Measurements from ENCODE around the gene UNC119B. TPM values are rescaled to one million over a fixed set of nuclear protein-coding genes. Genes with fewer than 3 reads are reported as not detected.
"Not testable (repeated sequence)": the region's sequence is repeated elsewhere in the genome, so short reads cannot be mapped to it uniquely, and the experiment has no call there.

The UNC119B gene
- total RNA-seq, 3 donors from 2014 or later = 19.2 to 24.0 (median 22.0) TPM

DNA sequence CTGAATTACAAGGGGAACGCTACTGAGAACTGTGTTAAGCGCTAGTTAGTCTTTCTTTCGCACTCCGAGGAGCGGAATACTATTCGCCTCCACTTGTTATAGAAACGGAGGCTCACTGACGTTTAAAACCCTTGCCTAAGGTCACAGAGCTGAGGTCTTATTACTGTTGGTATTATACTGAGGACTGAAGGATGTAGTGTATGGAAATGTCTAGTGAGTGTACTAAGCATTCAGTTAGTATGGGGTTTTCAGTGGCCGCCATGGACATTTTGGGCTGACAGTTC is 16.2 kb downstream of the UNC119B start:
- Histone ChIP-seq H3K27me3 (no peaks in the 10 kb centered on the region), H3K4me3 (peak overlapping the region; percentile 77 to 86 (median 79)), H3K9me3 (no peaks in the 10 kb centered on the region), H3K4me1 (peaks cover 0 to 4% of the 10 kb centered on the region in 2 donors), H3K27ac (peak overlapping the region in 1 of 2 donors; percentile 83), H3K36me3 (no peaks in the 10 kb centered on the region)
- intact Hi-C loops (cut with DNase I; ENCODE audit: low total_unique reads) = no loop called here
- DNase-seq (ENCODE audit: low spot score in 2 of 2) = no peak
- no peak for TF ChIP-seq POLR2A (IDR thresholded peaks at IDR 0.05)
- TF ChIP-seq POLR2AphosphoS5 (IDR thresholded peaks at IDR 0.05) = no peak
- TF ChIP-seq, protein P1, sequence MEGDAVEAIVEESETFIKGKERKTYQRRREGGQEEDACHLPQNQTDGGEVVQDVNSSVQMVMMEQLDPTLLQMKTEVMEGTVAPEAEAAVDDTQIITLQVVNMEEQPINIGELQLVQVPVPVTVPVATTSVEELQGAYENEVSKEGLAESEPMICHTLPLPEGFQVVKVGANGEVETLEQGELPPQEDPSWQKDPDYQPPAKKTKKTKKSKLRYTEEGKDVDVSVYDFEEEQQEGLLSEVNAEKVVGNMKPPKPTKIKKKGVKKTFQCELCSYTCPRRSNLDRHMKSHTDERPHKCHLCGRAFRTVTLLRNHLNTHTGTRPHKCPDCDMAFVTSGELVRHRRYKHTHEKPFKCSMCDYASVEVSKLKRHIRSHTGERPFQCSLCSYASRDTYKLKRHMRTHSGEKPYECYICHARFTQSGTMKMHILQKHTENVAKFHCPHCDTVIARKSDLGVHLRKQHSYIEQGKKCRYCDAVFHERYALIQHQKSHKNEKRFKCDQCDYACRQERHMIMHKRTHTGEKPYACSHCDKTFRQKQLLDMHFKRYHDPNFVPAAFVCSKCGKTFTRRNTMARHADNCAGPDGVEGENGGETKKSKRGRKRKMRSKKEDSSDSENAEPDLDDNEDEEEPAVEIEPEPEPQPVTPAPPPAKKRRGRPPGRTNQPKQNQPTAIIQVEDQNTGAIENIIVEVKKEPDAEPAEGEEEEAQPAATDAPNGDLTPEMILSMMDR (IDR thresholded peaks at IDR 0.05) = no peak

DNA sequence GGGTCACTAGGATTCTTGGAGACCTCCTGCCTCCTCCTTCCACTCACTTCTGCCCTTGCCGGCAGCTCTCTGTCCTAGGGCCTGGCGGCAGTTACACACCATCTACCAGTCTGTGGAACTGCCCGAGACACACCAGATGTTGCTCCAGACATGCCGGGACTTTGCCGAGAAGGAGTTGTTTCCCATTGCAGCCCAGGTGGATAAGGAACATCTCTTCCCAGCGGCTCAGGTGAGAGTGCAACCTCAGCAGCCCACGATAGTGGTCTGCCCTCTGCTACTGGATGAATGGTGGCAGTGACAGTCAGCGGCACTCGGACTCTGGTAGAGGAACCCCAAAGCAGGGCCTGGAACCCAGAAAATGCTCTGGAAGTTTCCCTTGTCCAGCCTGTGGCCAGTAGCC is 16.7 kb downstream of the UNC119B start:
- no peak for DNase-seq (ENCODE audit: low spot score in 2 of 2)
- no peak for TF ChIP-seq POLR2A (IDR thresholded peaks at IDR 0.05)
- TF ChIP-seq, protein P1 (IDR thresholded peaks at IDR 0.05) = no peak
- no peak for TF ChIP-seq POLR2AphosphoS5 (IDR thresholded peaks at IDR 0.05)
- Histone ChIP-seq H3K27ac (no peak overlapping the region), H3K4me3 (no peak overlapping the region), H3K27me3 (no peaks in the 10 kb centered on the region), H3K4me1 (peaks cover 0 to 4% of the 10 kb centered on the region in 2 donors), H3K36me3 (no peaks in the 10 kb centered on the region), H3K9me3 (no peaks in the 10 kb centered on the region)
- intact Hi-C loops (cut with DNase I; ENCODE audit: low total_unique reads) = no loop called here

DNA sequence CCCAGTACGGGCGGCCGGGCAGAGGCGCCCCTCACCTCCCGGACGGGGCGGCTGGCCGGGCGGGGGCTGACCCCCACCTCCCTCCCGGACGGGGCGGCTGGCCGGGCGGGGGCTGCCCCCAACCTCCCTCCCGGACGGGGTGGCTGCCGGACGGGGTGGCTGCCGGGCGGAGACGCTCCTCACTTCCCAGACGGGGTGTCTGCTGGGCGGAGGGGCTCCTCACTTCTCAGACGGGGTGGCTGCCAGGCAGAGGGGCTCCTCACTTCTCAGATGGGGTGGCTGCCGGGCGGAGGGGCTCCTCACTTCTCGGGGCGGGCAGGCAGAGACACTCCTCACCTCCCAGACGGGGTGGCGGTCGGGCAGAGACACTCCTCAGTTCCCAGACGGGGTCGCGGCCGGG is 21.9 kb downstream of the UNC119B start:
- intact Hi-C loops (cut with DNase I; ENCODE audit: low total_unique reads); DNase-seq (ENCODE audit: low spot score in 2 of 2); H3K27me3 ChIP-seq; H3K36me3 ChIP-seq; H3K4me1 ChIP-seq; H3K27ac ChIP-seq; H3K4me3 ChIP-seq; H3K9me3 ChIP-seq: not testable (repeated sequence)

DNA sequence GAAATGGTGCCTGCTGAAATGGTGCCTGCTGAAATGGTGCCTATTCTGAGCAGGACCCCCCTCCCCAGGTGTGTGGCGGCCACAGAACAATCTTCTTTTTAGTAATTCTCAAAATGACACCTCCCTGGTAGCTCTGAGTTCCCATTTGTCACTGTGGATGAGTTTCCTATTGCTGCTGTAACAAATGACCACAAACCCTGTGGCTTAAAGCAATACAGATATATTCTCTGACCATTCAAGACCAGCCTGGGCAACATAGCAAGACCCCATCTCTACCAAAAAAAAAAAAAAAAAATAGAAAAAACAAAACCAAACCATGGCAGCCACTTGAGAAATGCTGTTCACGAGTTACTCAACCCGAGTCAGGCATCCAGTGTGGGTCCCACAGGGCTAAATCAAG is 23.3 kb downstream of the UNC119B start:
- Histone ChIP-seq H3K4me3 (no peak overlapping the region), H3K4me1 (no peaks in the 10 kb centered on the region), H3K27me3 (no peaks in the 10 kb centered on the region), H3K27ac (no peak overlapping the region), H3K9me3 (no peaks in the 10 kb centered on the region), H3K36me3 (no peaks in the 10 kb centered on the region)
- intact Hi-C loops (cut with DNase I; ENCODE audit: low total_unique reads) = no loop called here
- DNase-seq (ENCODE audit: low spot score in 2 of 2) = no peak
- TF ChIP-seq, protein P1 (IDR thresholded peaks at IDR 0.05) = no peak
- TF ChIP-seq POLR2A (IDR thresholded peaks at IDR 0.05) = no peak
- no peak for TF ChIP-seq POLR2AphosphoS5 (IDR thresholded peaks at IDR 0.05)

DNA sequence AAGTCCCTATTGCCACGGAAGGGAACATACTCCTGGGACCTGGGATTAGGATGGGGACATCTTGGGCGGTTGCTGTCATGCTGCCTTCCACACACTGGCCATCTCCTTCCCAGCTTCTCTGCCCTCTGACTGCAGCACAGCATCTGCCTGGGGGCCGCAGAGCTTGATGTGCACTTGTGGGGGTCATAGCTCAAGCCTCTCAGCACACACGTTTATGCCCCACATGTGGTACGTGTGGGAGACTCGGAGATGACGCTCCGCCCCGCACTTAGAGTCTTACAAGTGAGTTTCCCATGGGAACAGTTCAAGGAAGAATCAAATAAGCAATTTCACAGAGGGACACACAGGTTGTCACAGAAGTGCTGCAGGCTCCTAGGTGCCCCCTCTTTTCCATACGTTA is 24.0 kb downstream of the UNC119B start:
- no peak for TF ChIP-seq POLR2AphosphoS5 (IDR thresholded peaks at IDR 0.05)
- TF ChIP-seq, protein P1 (IDR thresholded peaks at IDR 0.05) = no peak
- TF ChIP-seq POLR2A (IDR thresholded peaks at IDR 0.05) = no peak
- H3K4me1 ChIP-seq = no peaks in the 10 kb centered on the region
- peaks cover 5% of the 10 kb centered on the region for H3K36me3 ChIP-seq
- H3K27ac ChIP-seq = no peak overlapping the region
- intact Hi-C loops (cut with DNase I; ENCODE audit: low total_unique reads) = no loop called here
- no peak for DNase-seq (ENCODE audit: low spot score in 2 of 2)
- no peak overlapping the region for H3K4me3 ChIP-seq
- H3K9me3 ChIP-seq = no peaks in the 10 kb centered on the region
- no peaks in the 10 kb centered on the region for H3K27me3 ChIP-seq

DNA sequence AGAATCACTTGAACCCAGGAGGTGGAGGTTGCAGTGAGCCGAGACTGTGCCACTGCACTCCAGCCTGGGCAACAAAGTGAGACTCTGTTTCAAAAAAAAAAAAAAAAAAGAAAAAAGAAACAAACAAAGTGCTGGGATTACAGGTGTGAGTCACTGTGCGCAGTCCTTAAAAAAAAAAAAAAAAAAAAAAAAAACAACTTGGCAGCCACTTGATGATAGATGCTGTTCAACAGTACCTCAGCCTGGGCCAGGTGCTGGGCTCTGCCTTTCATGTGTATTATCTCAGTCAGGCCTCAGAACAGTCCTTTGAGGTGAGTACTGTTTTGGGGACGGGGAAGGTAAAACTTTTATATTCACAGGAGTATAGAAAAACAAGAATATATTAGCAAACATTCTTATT is 24.9 kb downstream of the UNC119B start:
- H3K4me3 ChIP-seq = no peak overlapping the region
- H3K4me1 ChIP-seq = no peaks in the 10 kb centered on the region
- H3K36me3 ChIP-seq = peaks cover 6% of the 10 kb centered on the region
- H3K27me3 ChIP-seq = no peaks in the 10 kb centered on the region
- H3K9me3 ChIP-seq = no peaks in the 10 kb centered on the region
- DNase-seq (ENCODE audit: low spot score in 2 of 2) = no peak
- intact Hi-C loops (cut with DNase I; ENCODE audit: low total_unique reads) = no loop called here
- TF ChIP-seq, protein P1 (IDR thresholded peaks at IDR 0.05) = no peak
- no peak for TF ChIP-seq POLR2AphosphoS5 (IDR thresholded peaks at IDR 0.05)
- TF ChIP-seq POLR2A (IDR thresholded peaks at IDR 0.05) = no peak
- H3K27ac ChIP-seq = no peak overlapping the region
